ENCODE measurements around the gene RPL36. TPM values are rescaled to one million over a fixed set of nuclear protein-coding genes. Genes with fewer than 3 reads are reported as not detected.

The RPL36 gene
- total RNA-seq, 1 experiment from 2014 or later: 1,504 TPM

DNA sequence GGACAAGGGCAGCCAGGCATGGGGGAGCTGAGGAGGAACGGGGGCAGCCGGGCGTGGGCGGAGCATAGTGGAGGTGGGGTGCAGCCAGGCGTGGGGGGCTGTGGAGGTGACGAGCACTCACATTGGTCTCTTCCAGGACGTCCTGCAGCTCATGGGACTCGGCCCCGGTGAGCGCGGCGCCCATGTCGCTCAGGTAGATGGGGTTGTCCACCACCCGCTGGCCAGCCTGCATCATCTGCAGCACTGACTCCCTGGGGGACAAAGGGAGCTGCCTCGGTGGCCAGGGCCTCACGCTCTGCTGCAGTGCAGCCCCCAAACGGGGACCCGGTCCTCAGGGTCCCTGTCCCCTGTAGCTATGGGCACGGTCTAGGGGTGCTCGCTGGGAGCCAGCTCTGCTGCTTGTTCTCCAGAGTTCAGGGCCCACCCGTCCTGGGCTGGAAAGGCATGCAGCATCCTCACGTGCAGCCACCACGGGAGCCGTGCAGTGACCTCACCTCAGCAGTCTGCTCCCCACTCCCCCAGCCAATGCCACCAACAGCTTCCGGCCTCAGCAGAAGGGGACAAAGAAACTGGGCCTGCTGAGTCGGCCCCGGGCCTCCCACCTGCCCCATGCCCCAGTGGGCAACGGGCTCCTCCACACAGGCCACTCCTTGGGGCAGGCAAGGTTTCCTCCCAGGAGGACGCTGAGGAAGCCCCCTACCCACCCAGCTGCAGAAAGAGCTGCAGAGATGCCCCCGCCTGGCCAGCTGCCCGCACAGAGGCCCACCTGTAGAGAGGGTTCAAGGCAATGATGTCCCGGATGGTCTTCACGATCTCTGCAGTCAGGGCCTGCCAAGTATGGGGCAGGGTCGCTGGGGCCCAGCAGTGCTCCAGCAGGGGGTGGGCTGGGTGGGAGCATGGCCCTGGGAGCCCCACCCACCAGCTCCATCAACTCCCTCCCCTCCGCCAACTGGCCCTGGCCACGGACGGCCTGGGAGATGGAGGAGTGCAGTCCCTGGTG is 17.8 kb downstream of the RPL36 start:
- Histone ChIP-seq H3K9ac (ENCODE audit: low read length) (no peak overlapping the region), H3K4me3 (replicated peaks in 1 of 2; ENCODE audit: low read depth in 1 of 2, low read length in 2 of 2) (no peak overlapping the region), H3K4me1 (ENCODE audit: control insufficient read depth in 1 of 2, insufficient read depth in 2 of 2, low read length in 2 of 2) (no peaks in the 10 kb centered on the region; a peak in 1 of 4 replicates), H4K20me1 (ENCODE audit: insufficient read depth) (no peaks in the 10 kb centered on the region), H3K27me3 (ENCODE audit: insufficient read depth, low read length) (no peaks in the 10 kb centered on the region), H3K9me3 (ENCODE audit: control insufficient read depth in 1 of 2, insufficient read depth in 1 of 2, low read depth in 1 of 2, low read length in 2 of 2) (no peaks in the 10 kb centered on the region), H2AFZ (ENCODE audit: low read depth, low read length, poor library complexity, severe bottlenecking) (no peak overlapping the region), H3K4me2 (ENCODE audit: low read length) (no peak overlapping the region), H3K79me2 (ENCODE audit: insufficient read depth, low read length) (peaks cover 36% of the 10 kb centered on the region; the same call in 1 of the 2 replicates), H3K36me3 (ENCODE audit: control insufficient read depth in 1 of 2, insufficient read depth in 2 of 2, low read length in 2 of 2) (peaks cover 40 to 66% of the 10 kb centered on the region in 2 experiments; a peak in 3 of 4 replicates), H3K9me2 (ENCODE audit: insufficient read depth) (no peaks in the 10 kb centered on the region), H3K27ac (ENCODE audit: low read depth, low read length) (no peak overlapping the region)
- no peak for TF ChIP-seq YY1 (IDR thresholded peaks at IDR 0.05; ENCODE audit: extremely low read depth, insufficient replicate concordance, low read depth, low read length)
- TF ChIP-seq, protein P1, sequence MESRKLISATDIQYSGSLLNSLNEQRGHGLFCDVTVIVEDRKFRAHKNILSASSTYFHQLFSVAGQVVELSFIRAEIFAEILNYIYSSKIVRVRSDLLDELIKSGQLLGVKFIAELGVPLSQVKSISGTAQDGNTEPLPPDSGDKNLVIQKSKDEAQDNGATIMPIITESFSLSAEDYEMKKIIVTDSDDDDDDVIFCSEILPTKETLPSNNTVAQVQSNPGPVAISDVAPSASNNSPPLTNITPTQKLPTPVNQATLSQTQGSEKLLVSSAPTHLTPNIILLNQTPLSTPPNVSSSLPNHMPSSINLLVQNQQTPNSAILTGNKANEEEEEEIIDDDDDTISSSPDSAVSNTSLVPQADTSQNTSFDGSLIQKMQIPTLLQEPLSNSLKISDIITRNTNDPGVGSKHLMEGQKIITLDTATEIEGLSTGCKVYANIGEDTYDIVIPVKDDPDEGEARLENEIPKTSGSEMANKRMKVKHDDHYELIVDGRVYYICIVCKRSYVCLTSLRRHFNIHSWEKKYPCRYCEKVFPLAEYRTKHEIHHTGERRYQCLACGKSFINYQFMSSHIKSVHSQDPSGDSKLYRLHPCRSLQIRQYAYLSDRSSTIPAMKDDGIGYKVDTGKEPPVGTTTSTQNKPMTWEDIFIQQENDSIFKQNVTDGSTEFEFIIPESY (IDR thresholded peaks at IDR 0.05; ENCODE audit: extremely low read depth, insufficient replicate concordance, low read length): no peak
- TF ChIP-seq, protein P2, sequence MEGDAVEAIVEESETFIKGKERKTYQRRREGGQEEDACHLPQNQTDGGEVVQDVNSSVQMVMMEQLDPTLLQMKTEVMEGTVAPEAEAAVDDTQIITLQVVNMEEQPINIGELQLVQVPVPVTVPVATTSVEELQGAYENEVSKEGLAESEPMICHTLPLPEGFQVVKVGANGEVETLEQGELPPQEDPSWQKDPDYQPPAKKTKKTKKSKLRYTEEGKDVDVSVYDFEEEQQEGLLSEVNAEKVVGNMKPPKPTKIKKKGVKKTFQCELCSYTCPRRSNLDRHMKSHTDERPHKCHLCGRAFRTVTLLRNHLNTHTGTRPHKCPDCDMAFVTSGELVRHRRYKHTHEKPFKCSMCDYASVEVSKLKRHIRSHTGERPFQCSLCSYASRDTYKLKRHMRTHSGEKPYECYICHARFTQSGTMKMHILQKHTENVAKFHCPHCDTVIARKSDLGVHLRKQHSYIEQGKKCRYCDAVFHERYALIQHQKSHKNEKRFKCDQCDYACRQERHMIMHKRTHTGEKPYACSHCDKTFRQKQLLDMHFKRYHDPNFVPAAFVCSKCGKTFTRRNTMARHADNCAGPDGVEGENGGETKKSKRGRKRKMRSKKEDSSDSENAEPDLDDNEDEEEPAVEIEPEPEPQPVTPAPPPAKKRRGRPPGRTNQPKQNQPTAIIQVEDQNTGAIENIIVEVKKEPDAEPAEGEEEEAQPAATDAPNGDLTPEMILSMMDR (IDR thresholded peaks at IDR 0.05 in 2 of 3, conservative IDR thresholded peaks at IDR 0.05 in 1 of 3; ENCODE audit: borderline replicate concordance in 1 of 3, insufficient read depth in 1 of 3, low read depth in 2 of 3, low read length in 2 of 3): no peak
- no peak for TF ChIP-seq TCF7L2 (IDR thresholded peaks at IDR 0.05; ENCODE audit: borderline replicate concordance, extremely low read depth, insufficient read depth, insufficient read length)
- TF ChIP-seq, protein P3, sequence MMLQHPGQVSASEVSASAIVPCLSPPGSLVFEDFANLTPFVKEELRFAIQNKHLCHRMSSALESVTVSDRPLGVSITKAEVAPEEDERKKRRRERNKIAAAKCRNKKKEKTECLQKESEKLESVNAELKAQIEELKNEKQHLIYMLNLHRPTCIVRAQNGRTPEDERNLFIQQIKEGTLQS (IDR thresholded peaks at IDR 0.05): no peak
- no peak for TF ChIP-seq POLR2AphosphoS5 (IDR thresholded peaks at IDR 0.05; ENCODE audit: low read depth, low read length)
- no peak for TF ChIP-seq SIN3A (IDR thresholded peaks at IDR 0.05; ENCODE audit: low read depth)
- TF ChIP-seq EGR1 (IDR thresholded peaks at IDR 0.05; ENCODE audit: low read depth): no peak
- TF ChIP-seq ZFX (IDR thresholded peaks at IDR 0.05): no peak
- TF ChIP-seq SP1 (IDR thresholded peaks at IDR 0.05; ENCODE audit: low read depth): no peak
- no peak for DNase-seq (ENCODE audit: low read depth, low spot score)
- peak; percentile 13; the same call in 1 of the 2 replicates for ATAC-seq
- ChIA-PET CTCF (interaction anchor here (0.6 kb wide), 1 partner anchor 21 kb away, joined by 4 read pairs; no protein-coding TSS in a partner anchor), RAD21 (ENCODE audit: low non-redundant PET in 1 of 2, low total read pairs in 2 of 2, uncharacterized antibody in 2 of 2, unreplicated experiment in 2 of 2) (no interaction called here), POLR2A (no interaction called here)
- intact Hi-C loops (cut with micrococcal nuclease): no loop called here
- no TSS peak for BruUV-seq (replicated peaks)

Measured in HCT116 (cell line).